Measurements from ENCODE around the gene SERTAD1.
"Not testable (repeated sequence)": the region's sequence is repeated elsewhere in the genome, so short reads cannot be mapped to it uniquely, and the experiment has no call there.

Gene SERTAD1

GRCh38 chr19:40414542-40415535, 11.0 kb downstream of the SERTAD1 start:
- in situ Hi-C loops (cut with HindIII; ENCODE audit: low pct_unique_long_range_greater_than_20kb, low sequenced_read_pairs), result no loop called here
- peak in 1 of 2 experiments; percentile 50 for DNase-seq (ENCODE audit: low read depth in 1 of 2, low spot score in 1 of 2)
- TF ChIP-seq JUND (IDR thresholded peaks at IDR 0.05; ENCODE audit: low read depth), result no peak

DNA sequence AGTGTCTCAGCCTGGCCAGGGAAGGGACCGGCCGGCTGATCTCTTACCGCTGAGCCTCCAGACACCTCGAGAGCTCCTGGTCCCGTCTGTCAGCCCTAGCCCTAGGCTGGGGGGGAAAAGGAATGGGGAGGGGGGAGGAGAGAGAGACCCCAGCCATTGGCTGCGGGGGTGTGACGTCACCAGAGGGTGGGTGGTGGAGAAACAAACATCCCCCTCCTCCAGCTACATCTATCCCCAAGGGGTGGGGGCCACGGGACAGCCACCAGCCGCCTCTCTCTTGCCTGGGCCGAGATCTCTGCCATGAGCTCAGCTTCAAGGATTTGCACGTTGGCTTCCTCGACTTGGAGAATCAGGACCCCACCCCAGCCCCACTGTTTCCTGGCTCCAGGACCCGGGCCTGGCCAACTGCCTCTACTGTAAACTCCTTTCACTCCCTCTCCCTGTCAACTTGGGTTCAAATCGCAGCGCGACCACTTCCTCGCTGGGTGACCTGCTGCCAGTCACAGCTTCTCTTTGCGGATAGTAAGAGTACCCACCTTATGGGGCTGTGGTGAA, 12.4 kb downstream of the SERTAD1 start, which contains the start of gene PRX:
Gene PRX (minus strand): TSS at position 88 of the 555 bp plus-strand sequence. CDS start 5,446 bp downstream, outside the sequence.
- in situ Hi-C loops (cut with HindIII; ENCODE audit: low pct_unique_long_range_greater_than_20kb, low sequenced_read_pairs), result no loop called here
- no peak for DNase-seq (ENCODE audit: low read depth in 1 of 2, low spot score in 1 of 2)
- TF ChIP-seq JUND (IDR thresholded peaks at IDR 0.05; ENCODE audit: low read depth), result no peak

- DNase-seq (ENCODE audit: low read depth in 1 of 2, low spot score in 1 of 2), result no peak
- no peak for TF ChIP-seq JUND (IDR thresholded peaks at IDR 0.05; ENCODE audit: low read depth)
- in situ Hi-C loops (cut with HindIII; ENCODE audit: low pct_unique_long_range_greater_than_20kb, low sequenced_read_pairs), result no loop called here
These were observed 12.9 kb downstream of the SERTAD1 start for GRCh38 chr19:40412866-40413265.

- no peak for DNase-seq (ENCODE audit: low read depth in 1 of 2, low spot score in 1 of 2)
- no peak for TF ChIP-seq JUND (IDR thresholded peaks at IDR 0.05; ENCODE audit: low read depth)
- in situ Hi-C loops (cut with HindIII; ENCODE audit: low pct_unique_long_range_greater_than_20kb, low sequenced_read_pairs), result no loop called here
These were observed 13.8 kb downstream of the SERTAD1 start for GRCh38 chr19:40411958-40412499.

- no peak for DNase-seq (ENCODE audit: low read depth in 1 of 2, low spot score in 1 of 2)
- in situ Hi-C loops (cut with HindIII; ENCODE audit: low pct_unique_long_range_greater_than_20kb, low sequenced_read_pairs), result no loop called here
These were observed 14.5 kb downstream of the SERTAD1 start for GRCh38 chr19:40411125-40411842.

DNA sequence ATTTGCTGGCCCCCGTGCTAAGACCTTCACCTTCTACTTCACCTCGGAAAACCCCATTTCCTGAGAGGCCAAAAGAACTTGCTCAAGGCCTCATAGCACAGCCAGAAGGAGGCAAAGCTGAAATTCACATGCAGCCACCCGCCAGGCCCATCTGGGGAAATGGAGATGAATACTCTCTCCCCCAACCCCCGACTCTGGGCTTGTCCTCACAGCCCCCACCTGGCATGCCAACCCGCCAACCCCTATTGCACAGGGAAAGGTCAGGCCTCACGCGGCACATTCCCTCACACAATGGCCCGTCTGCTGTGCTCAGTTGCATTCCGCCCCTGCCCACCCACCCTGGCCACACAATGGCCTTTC, 15.8 kb downstream of the SERTAD1 start:
- DNase-seq (ENCODE audit: low read depth in 1 of 2, low spot score in 1 of 2), result no peak
- in situ Hi-C loops (cut with HindIII; ENCODE audit: low pct_unique_long_range_greater_than_20kb, low sequenced_read_pairs), result no loop called here
- TF ChIP-seq JUND (IDR thresholded peaks at IDR 0.05; ENCODE audit: low read depth), result no peak

More at GRCh38 chr19:40411125-40411842, 14.5 kb downstream of the SERTAD1 start:
- no peak for TF ChIP-seq JUND (IDR thresholded peaks at IDR 0.05; ENCODE audit: low read depth)

GRCh38 chr19:40408598-40408925, 17.2 kb downstream of the SERTAD1 start:
- in situ Hi-C loops (cut with HindIII; ENCODE audit: low pct_unique_long_range_greater_than_20kb, low sequenced_read_pairs); DNase-seq (ENCODE audit: low read depth in 1 of 2, low spot score in 1 of 2): not testable (repeated sequence)

GRCh38 chr19:40407714-40408597, 17.8 kb downstream of the SERTAD1 start:
- in situ Hi-C loops (cut with HindIII; ENCODE audit: low pct_unique_long_range_greater_than_20kb, low sequenced_read_pairs), result no loop called here
- no peak for TF ChIP-seq JUND (IDR thresholded peaks at IDR 0.05; ENCODE audit: low read depth)
- DNase-seq (ENCODE audit: low read depth in 1 of 2, low spot score in 1 of 2), result no peak

- TF ChIP-seq JUND (IDR thresholded peaks at IDR 0.05; ENCODE audit: low read depth), result no peak
- DNase-seq (ENCODE audit: low read depth in 1 of 2, low spot score in 1 of 2), result peak; percentile 82 to 92
- in situ Hi-C loops (cut with HindIII; ENCODE audit: low pct_unique_long_range_greater_than_20kb, low sequenced_read_pairs), result no loop called here
These were observed 22.4 kb downstream of the SERTAD1 start for GRCh38 chr19:40403262-40403984.

DNA sequence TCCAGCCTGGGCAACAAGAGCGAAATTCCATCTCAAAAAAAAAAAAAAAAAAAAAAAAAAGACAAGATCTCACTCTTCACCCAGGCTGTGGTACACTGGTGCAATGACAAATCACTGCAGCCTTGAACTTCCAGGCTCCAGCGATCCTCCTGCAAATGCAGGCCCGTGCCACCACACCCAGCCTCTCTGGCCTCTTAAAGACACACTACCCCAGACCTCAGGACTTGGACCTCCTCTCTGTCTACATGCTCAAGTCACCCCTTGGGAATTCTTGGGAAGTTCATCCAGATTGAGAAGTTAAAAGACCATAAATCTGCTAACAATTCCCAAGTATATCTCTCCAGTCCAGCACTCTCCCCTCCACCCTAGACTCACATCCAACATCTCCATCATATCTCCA, 25.2 kb downstream of the SERTAD1 start:
- no peak for DNase-seq (ENCODE audit: low read depth in 1 of 2, low spot score in 1 of 2)
- TF ChIP-seq JUND (IDR thresholded peaks at IDR 0.05; ENCODE audit: low read depth), result no peak
- in situ Hi-C loops (cut with HindIII; ENCODE audit: low pct_unique_long_range_greater_than_20kb, low sequenced_read_pairs), result no loop called here

- in situ Hi-C loops (cut with HindIII; ENCODE audit: low pct_unique_long_range_greater_than_20kb, low sequenced_read_pairs), result no loop called here
- TF ChIP-seq JUND (IDR thresholded peaks at IDR 0.05; ENCODE audit: low read depth), result no peak
- DNase-seq (ENCODE audit: low read depth in 1 of 2, low spot score in 1 of 2), result no peak
These were observed 27.2 kb downstream of the SERTAD1 start for GRCh38 chr19:40398417-40399131.

Data from T47D (cell line).